ENCODE data around the gene NHLH1.

- TF ChIP-seq CTCF (IDR thresholded peaks at IDR 0.05) (peak in 1 of 3 experiments; percentile 26), POLR2A (IDR thresholded peaks at IDR 0.05) (no peak)
These were observed 23.7 kb upstream of the NHLH1 start, which contains the start of the genes COPA and NCSTN for GRCh38 chr1:160342953-160343869.

All from testis (tissue), 2 donors.